ENCODE data around the gene HOXA9.

DNA sequence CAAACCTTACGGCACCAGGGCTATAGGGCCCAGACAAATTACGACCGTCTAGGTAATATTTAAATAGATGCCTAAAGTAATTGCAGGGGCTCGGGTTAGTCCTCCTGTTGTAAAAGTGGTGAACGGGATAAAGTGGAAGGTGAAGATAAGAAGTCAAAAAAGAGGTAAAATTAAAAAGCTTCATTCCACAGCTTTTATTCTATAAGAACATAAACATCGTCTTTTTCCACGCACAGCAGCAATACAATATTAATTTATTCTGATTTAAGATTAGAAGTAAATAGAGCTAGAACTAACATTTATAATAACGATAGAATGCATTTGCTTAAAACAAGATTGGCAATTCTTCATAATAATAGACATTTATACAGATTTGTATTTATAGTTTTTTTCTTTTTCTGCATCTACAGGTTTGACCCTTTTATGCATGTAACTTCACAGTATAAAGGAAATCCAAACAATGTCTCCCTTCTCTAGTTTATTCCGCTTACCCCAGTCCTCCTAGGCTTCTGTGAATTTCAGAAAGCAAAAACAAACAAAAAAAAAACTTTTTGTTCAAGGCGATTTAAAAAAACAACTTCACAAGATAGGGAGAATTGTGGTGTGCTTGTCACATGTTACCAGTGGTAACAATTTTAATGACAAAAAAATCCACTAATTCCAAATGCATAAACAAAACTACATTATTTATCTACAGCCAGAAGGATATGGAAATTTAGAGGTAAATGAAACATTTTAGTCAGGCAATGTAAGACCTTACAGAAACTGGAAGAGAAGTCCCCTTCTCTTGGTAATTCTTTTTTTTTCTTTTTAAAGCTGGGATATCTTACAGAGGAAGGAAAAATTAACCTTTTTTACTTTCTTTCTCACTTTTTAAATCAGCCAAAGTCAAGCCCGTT is 5.3 kb upstream of the HOXA9 start:
- TF ChIP-seq CTCF (optimal IDR thresholded peaks at IDR 0.05 in 1 of 3, IDR thresholded peaks at IDR 0.05 in 1 of 3, conservative IDR thresholded peaks at IDR 0.05 in 1 of 3; ENCODE audit: extremely low read depth in 1 of 3, insufficient read depth in 2 of 3, low read length in 3 of 3) (no peak), EZH2 (IDR thresholded peaks at IDR 0.05; ENCODE audit: low read length) (no peak)

All from keratinocyte (primary cell).